ENCODE data around the gene RNF13.

RNF13 gene

DNA sequence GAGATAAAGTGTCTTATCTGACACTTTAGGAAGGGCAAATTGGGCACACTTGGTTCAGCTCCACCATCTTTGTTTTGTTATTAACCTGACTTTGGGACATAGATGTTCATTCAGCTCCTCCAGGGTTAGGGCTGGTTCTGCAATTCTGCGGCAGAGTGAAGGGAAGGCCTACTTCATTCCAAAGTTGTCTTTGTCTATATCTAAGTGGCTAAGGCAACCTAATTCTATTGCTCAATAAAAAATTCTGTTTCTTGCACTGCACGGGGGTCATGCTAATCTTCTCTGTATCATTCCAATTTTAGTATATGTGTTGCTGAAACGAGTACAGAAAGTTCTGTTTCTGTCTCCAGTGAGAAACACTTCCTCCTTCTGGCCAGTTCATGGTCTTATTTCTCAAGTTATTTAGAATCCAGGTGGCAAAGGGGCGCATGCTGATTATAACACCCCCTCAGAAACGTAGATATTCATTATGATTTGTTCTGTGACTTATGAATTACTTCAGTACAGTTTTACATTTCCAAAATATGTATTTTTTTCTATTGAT is 104.2 kb downstream of the RNF13 start:
- no peaks in the 10 kb centered on the region for H3K27me3 ChIP-seq
- H3K4me3 ChIP-seq (ENCODE audit: low read depth, low read length) = no peak overlapping the region
- TF ChIP-seq CTCF (IDR thresholded peaks at IDR 0.05; ENCODE audit: low read depth, low read length) = no peak
- peaks cover 10% of the 10 kb centered on the region for H3K36me3 ChIP-seq
- no peak for DNase-seq
- no peaks in the 10 kb centered on the region for H3K9me3 ChIP-seq
- H3K4me1 ChIP-seq = no peaks in the 10 kb centered on the region

- H3K9me3 ChIP-seq = no peaks in the 10 kb centered on the region
- no peak for TF ChIP-seq CTCF (IDR thresholded peaks at IDR 0.05; ENCODE audit: low read depth, low read length)
- DNase-seq = no peak
- H3K4me1 ChIP-seq = no peaks in the 10 kb centered on the region
- no peaks in the 10 kb centered on the region for H3K27me3 ChIP-seq
- H3K36me3 ChIP-seq = peaks cover 16% of the 10 kb centered on the region
- no peak overlapping the region for H3K4me3 ChIP-seq (ENCODE audit: low read depth, low read length)
These were observed 106.5 kb downstream of the RNF13 start for GRCh38 chr3:149919509-149919908.

DNA sequence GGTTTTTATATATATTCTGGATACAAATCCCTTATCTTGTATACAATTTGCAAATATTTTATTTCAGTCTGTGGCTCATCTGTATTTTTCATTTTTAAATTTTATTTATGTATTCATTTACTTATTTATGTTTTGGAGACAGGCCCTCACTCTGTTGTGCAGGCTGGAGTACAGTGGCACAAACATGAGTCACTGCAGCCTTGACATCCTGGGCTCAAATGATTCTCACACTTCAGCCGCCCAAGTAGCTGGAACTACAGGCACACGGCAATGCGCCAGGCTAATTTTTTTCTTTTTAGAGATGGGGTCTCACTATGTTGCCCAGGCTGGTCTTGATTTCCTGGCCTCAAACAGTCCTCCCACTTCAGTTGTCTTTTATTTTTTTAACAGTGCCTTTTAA is 107.1 kb downstream of the RNF13 start:
- no peak for DNase-seq
- TF ChIP-seq CTCF (IDR thresholded peaks at IDR 0.05; ENCODE audit: low read depth, low read length) = no peak
- Histone ChIP-seq H3K27me3 (no peaks in the 10 kb centered on the region), H3K4me1 (no peaks in the 10 kb centered on the region), H3K36me3 (peaks cover 17% of the 10 kb centered on the region), H3K4me3 (ENCODE audit: low read depth, low read length) (no peak overlapping the region), H3K9me3 (no peaks in the 10 kb centered on the region)

DNA sequence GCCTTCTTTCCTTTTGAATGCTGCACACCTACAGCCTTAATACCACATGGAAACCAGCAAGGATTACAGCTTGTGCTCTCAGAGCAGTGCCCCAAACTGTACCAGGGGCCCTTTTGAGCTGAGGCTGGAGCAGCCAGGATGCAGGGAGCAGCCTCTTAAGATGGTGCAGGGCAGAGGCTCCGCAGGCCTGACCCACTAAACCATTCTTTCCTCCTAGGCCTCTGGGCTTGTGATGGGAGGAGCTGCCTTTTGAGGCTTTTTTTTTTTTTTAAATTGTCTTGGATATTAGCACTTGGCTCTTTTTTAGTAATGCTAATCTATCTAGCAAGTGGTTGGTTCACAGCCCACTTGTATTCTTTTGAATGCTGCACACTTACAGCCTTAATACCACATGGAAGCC is 120.0 kb downstream of the RNF13 start:
- no peak for DNase-seq
- no peaks in the 10 kb centered on the region for H3K36me3 ChIP-seq
- H3K4me3 ChIP-seq (ENCODE audit: low read depth, low read length) = no peak overlapping the region
- no peaks in the 10 kb centered on the region; the same call in 1 of the 2 replicates for H3K9me3 ChIP-seq
- no peak for TF ChIP-seq CTCF (IDR thresholded peaks at IDR 0.05; ENCODE audit: low read depth, low read length)
- no peaks in the 10 kb centered on the region for H3K27me3 ChIP-seq
- H3K4me1 ChIP-seq = no peaks in the 10 kb centered on the region

GRCh38 chr3:149933858-149934257 is 120.8 kb downstream of the RNF13 start:
- TF ChIP-seq CTCF (IDR thresholded peaks at IDR 0.05; ENCODE audit: low read depth, low read length) = no peak
- Histone ChIP-seq H3K4me3 (ENCODE audit: low read depth, low read length) (no peak overlapping the region), H3K4me1 (no peaks in the 10 kb centered on the region), H3K27me3 (no peaks in the 10 kb centered on the region), H3K36me3 (no peaks in the 10 kb centered on the region), H3K9me3 (no peaks in the 10 kb centered on the region; the same call in 1 of the 2 replicates)
- no peak for DNase-seq

- no peak for TF ChIP-seq CTCF (IDR thresholded peaks at IDR 0.05; ENCODE audit: low read depth, low read length)
- no peaks in the 10 kb centered on the region for H3K36me3 ChIP-seq
- no peak overlapping the region for H3K4me3 ChIP-seq (ENCODE audit: low read depth, low read length)
- H3K27me3 ChIP-seq = no peaks in the 10 kb centered on the region
- no peaks in the 10 kb centered on the region for H3K9me3 ChIP-seq
- no peak for DNase-seq
- H3K4me1 ChIP-seq = no peaks in the 10 kb centered on the region
These were observed 121.5 kb downstream of the RNF13 start for GRCh38 chr3:149934524-149934923.

Measured in BE2C (cell line).